H9 (cell line): Measurements from ENCODE around the gene RCOR3. TPM values are rescaled to one million over a fixed set of nuclear protein-coding genes. Genes with fewer than 3 reads are reported as not detected.
A peak's percentile ranks its signal among the peaks of the same experiment; 100 is the strongest.

Experiments
- DNase-seq: peaks from one replicate; pipeline ENCODE4 v3.0.0-alpha.2; 2017
- H2AFZ ChIP-seq: one replicate; pipeline ENCODE4 v1.6.1; 2013; ENCODE audit warnings: mild to moderate bottlenecking, low read length, control low read depth, moderate library complexity
- H2AK5ac ChIP-seq: 2 replicates; pipeline ENCODE4 v1.6.1; 2013; ENCODE audit warnings: low read length, control low read depth, mixed read lengths; ENCODE audit not compliant: insufficient read length
- H2BK120ac ChIP-seq: one replicate; pipeline ENCODE4 v1.6.1; 2013; ENCODE audit warnings: low read depth, mild to moderate bottlenecking, low read length, control low read depth, inconsistent platforms; ENCODE audit not compliant: poor library complexity, severe bottlenecking
- H2BK12ac ChIP-seq: 2 replicates; pipeline ENCODE4 v1.6.1; 2013; ENCODE audit warnings: low read length, control low read depth, mixed read lengths, low read depth; ENCODE audit not compliant: insufficient read length
- H2BK15ac ChIP-seq: 2 replicates; pipeline ENCODE4 v1.6.1; 2013; ENCODE audit warnings: low read depth, low read length, control low read depth
- H2BK20ac ChIP-seq: one replicate; pipeline ENCODE4 v1.6.1; 2013; ENCODE audit warnings: low read depth, mild to moderate bottlenecking, low read length, control low read depth, inconsistent platforms; ENCODE audit not compliant: poor library complexity, severe bottlenecking
- H2BK5ac ChIP-seq: 2 replicates; pipeline ENCODE4 v1.6.1; 2013; ENCODE audit warnings: low read length, control low read depth, mixed read lengths; ENCODE audit not compliant: insufficient read length
- H3K14ac ChIP-seq: 2 replicates; pipeline ENCODE4 v1.6.1; 2013; ENCODE audit warnings: low read length, control low read depth; ENCODE audit not compliant: insufficient read depth
- H3K18ac ChIP-seq: 2 replicates; pipeline ENCODE4 v1.6.1; 2013; ENCODE audit warnings: low read depth, mild to moderate bottlenecking, mixed read lengths, low read length, control low read depth; ENCODE audit not compliant: insufficient read length
- H3K23ac ChIP-seq: 2 replicates; pipeline ENCODE4 v1.6.1; 2013; ENCODE audit warnings: low read length, control low read depth, mixed read lengths, low read depth; ENCODE audit not compliant: insufficient read length
- H3K23me2 ChIP-seq: 2 replicates; pipeline ENCODE4 v1.6.1; 2013; ENCODE audit warnings: low read depth, mild to moderate bottlenecking, mixed read lengths, low read length, control low read depth; ENCODE audit not compliant: insufficient read length, poor library complexity, severe bottlenecking
- H3K27ac ChIP-seq: 2 replicates; pipeline ENCODE4 v1.5.1; 2013; ENCODE audit warnings: low read length, control low read depth, mixed read lengths, low read depth; ENCODE audit not compliant: insufficient read length
- H3K27me3 ChIP-seq: 2 replicates; pipeline ENCODE4 v1.6.1; 2013; ENCODE audit warnings: low read length, control low read depth, inconsistent platforms; ENCODE audit not compliant: insufficient read depth
- H3K4ac ChIP-seq: 2 replicates; pipeline ENCODE4 v1.6.1; 2013; ENCODE audit warnings: low read depth, mild to moderate bottlenecking, control low read depth, inconsistent platforms, low read length, moderate library complexity
- H3K4me1 ChIP-seq: 2 replicates; pipeline ENCODE4 v1.6.1; 2013; ENCODE audit warnings: low read length, control low read depth, inconsistent platforms; ENCODE audit not compliant: insufficient read depth
- H3K4me2 ChIP-seq: 2 replicates; pipeline ENCODE4 v1.6.1; 2013; ENCODE audit warnings: low read length, control low read depth, mixed read lengths; ENCODE audit not compliant: insufficient read length, insufficient read depth
- H3K56ac ChIP-seq: 2 replicates; pipeline ENCODE4 v1.6.1; 2013; ENCODE audit warnings: low read depth, mild to moderate bottlenecking, mixed read lengths, low read length, control low read depth; ENCODE audit not compliant: insufficient read length
- H3K79me1 ChIP-seq: 2 replicates; pipeline ENCODE4 v1.6.1; 2013; ENCODE audit warnings: low read depth, mild to moderate bottlenecking, moderate library complexity, low read length, control low read depth, inconsistent platforms; ENCODE audit not compliant: insufficient read depth, poor library complexity, severe bottlenecking
- H3K79me2 ChIP-seq: 2 replicates; pipeline ENCODE4 v1.6.1; 2013; ENCODE audit warnings: low read length, control low read depth, inconsistent platforms; ENCODE audit not compliant: insufficient read depth
- H3K9ac ChIP-seq: 2 replicates; pipeline ENCODE4 v1.6.1; 2013; ENCODE audit warnings: low read length, control low read depth, mixed read lengths; ENCODE audit not compliant: insufficient read length; ENCODE audit errors: extremely low read depth
- H3K9me3 ChIP-seq: one replicate; pipeline ENCODE4 v1.6.1; 2013; ENCODE audit warnings: low read depth, low read length, inconsistent platforms; ENCODE audit not compliant: control insufficient read depth
- H3T11ph ChIP-seq: one replicate; pipeline ENCODE4 v1.6.1; 2013; ENCODE audit warnings: mild to moderate bottlenecking, low read length, control low read depth, inconsistent platforms
- H4K20me1 ChIP-seq: one replicate; pipeline ENCODE4 v1.6.1; 2013; ENCODE audit not compliant: control insufficient read depth, insufficient read length, insufficient read depth
- H4K5ac ChIP-seq: 2 replicates; pipeline ENCODE4 v1.6.1; 2013; ENCODE audit warnings: low read depth, mild to moderate bottlenecking, mixed read lengths, low read length, control low read depth; ENCODE audit not compliant: insufficient read length
- H4K8ac ChIP-seq: replicated peaks from 2 replicates; pipeline ENCODE4 v1.6.1; 2013; ENCODE audit warnings: low read length, control low read depth, mixed read lengths, low read depth; ENCODE audit not compliant: insufficient read length
- H4K91ac ChIP-seq: 2 replicates; pipeline ENCODE4 v1.6.1; 2013; ENCODE audit warnings: low read depth, mild to moderate bottlenecking, moderate library complexity, mixed read lengths, low read length, control low read depth; ENCODE audit not compliant: insufficient read length
- H3K27ac Mint-ChIP-seq, 3 experiments: 2 replicates in 2 of 3; 3 replicates in 1 of 3; pipeline ENCODE4 v1.8.0; 2020 to 2021; ENCODE audit warnings: mixed read lengths in 3 of 3, mild to moderate bottlenecking in 1 of 3, moderate library complexity in 1 of 3
- H3K27me3 Mint-ChIP-seq: 2 replicates; pipeline ENCODE4 v1.8.0; 2021; ENCODE audit warnings: low read depth, mild to moderate bottlenecking, moderate library complexity, mixed read lengths
- H3K36me3 Mint-ChIP-seq, 3 experiments: 2 replicates in 2 of 3; 3 replicates in 1 of 3; pipeline ENCODE4 v1.8.0; 2020 to 2021; ENCODE audit warnings: low read depth in 3 of 3, mixed read lengths in 3 of 3; ENCODE audit not compliant: insufficient read depth in 1 of 3
- H3K4me1 Mint-ChIP-seq, 2 experiments: 2 replicates each; pipeline ENCODE4 v1.8.0; 2020; ENCODE audit warnings: mixed read lengths in 2 of 2
- H3K4me3 Mint-ChIP-seq, 2 experiments: 2 replicates in 1 of 2; 3 replicates in 1 of 2; pipeline ENCODE4 v1.8.0; 2020 to 2021; ENCODE audit warnings: mild to moderate bottlenecking in 2 of 2, mixed read lengths in 2 of 2, moderate library complexity in 1 of 2
- H3K9me3 Mint-ChIP-seq, 2 experiments: 2 replicates in 1 of 2; 3 replicates in 1 of 2; pipeline ENCODE4 v1.8.0; 2020; ENCODE audit warnings: mild to moderate bottlenecking in 2 of 2, mixed read lengths in 2 of 2, moderate library complexity in 1 of 2
- WGBS: extraction: QIAGEN DNeasy Blood & Tissue Kit; methylation state at CpG from one replicate; pipeline ENCODE4 v1.1.7; 2013; ENCODE audit warnings: missing lambda C conversion rate, low lambda C conversion rate, mixed read lengths; ENCODE audit not compliant: insufficient read length; ENCODE audit errors: extremely low coverage; 5-methylcytosine and 5-hydroxymethylcytosine counted together
- total RNA-seq: library from RNA; stranded (reverse); gene quantifications from 2 replicates; pipeline ENCODE4 v1.2.1, GENCODE V29; 2021
- TF ChIP-seq, protein P1 (sequence below): fragments of 200-600 bp; sonication (generic); conservative IDR thresholded peaks from 3 replicates; pipeline ENCODE4 v1.8.0; 2021; ENCODE audit warnings: antibody characterized with exemption, mild to moderate bottlenecking

The RCOR3 gene
- total RNA-seq, 1 experiment from 2014 or later = 37.2 TPM

- Histone ChIP-seq H3K27me3 (no peaks in the 10 kb centered on the region), H3K9ac (no peak overlapping the region), H2BK15ac (no peak overlapping the region), H3K9me3 (no peaks in the 10 kb centered on the region), H3K4me2 (no peak overlapping the region), H3K79me1 (no peaks in the 10 kb centered on the region), H3T11ph (no peak overlapping the region), H4K20me1 (no peaks in the 10 kb centered on the region), H4K5ac (no peak overlapping the region), H3K18ac (no peak overlapping the region), H2BK120ac (no peak overlapping the region), H4K91ac (no peak overlapping the region), H2BK5ac (no peak overlapping the region), H3K4ac (no peak overlapping the region), H2AFZ (no peak overlapping the region), H2BK20ac (no peak overlapping the region), H3K4me1 (peaks cover 11% of the 10 kb centered on the region; the same call in 1 of the 2 replicates), H3K23ac (no peak overlapping the region), H3K14ac (no peak overlapping the region), H2AK5ac (no peak overlapping the region), H3K27ac (no peak overlapping the region), H3K56ac (no peak overlapping the region), H3K79me2 (peaks cover 3% of the 10 kb centered on the region; the same call in 1 of the 2 replicates), H4K8ac (no peak overlapping the region), H3K23me2 (peaks cover 14% of the 10 kb centered on the region), H2BK12ac (no peak overlapping the region)
- TF ChIP-seq, protein P1, sequence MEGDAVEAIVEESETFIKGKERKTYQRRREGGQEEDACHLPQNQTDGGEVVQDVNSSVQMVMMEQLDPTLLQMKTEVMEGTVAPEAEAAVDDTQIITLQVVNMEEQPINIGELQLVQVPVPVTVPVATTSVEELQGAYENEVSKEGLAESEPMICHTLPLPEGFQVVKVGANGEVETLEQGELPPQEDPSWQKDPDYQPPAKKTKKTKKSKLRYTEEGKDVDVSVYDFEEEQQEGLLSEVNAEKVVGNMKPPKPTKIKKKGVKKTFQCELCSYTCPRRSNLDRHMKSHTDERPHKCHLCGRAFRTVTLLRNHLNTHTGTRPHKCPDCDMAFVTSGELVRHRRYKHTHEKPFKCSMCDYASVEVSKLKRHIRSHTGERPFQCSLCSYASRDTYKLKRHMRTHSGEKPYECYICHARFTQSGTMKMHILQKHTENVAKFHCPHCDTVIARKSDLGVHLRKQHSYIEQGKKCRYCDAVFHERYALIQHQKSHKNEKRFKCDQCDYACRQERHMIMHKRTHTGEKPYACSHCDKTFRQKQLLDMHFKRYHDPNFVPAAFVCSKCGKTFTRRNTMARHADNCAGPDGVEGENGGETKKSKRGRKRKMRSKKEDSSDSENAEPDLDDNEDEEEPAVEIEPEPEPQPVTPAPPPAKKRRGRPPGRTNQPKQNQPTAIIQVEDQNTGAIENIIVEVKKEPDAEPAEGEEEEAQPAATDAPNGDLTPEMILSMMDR = no peak
- peak; percentile 17 for DNase-seq
- peaks cover 22% of the 10 kb centered on the region for H3K27me3 Mint-ChIP-seq
- H3K4me3 Mint-ChIP-seq = no peak overlapping the region; a peak in 1 of 5 replicates
- H3K4me1 Mint-ChIP-seq = peaks cover 53 to 57% of the 10 kb centered on the region in 2 experiments
- no peaks in the 10 kb centered on the region for H3K9me3 Mint-ChIP-seq
- no peak overlapping the region; a peak in 1 of 7 replicates for H3K27ac Mint-ChIP-seq
- peaks cover 0 to 14% (median 3%) of the 10 kb centered on the region in 3 experiments; a peak in 5 of 7 replicates for H3K36me3 Mint-ChIP-seq
- WGBS = no CpG with 5 or more reads among the region's 6 CpGs
These were observed 69.8 kb downstream of the RCOR3 start for GRCh38 chr1:211328866-211329475.
